ENCODE measurements around the gene SSR1.

Gene SSR1

GRCh38 chr6:7314414-7314813 is 1.4 kb upstream of the SSR1 start:
- no peak for DNase-seq (ENCODE audit: extremely low read depth, low read depth)
- TF ChIP-seq CTCF (IDR thresholded peaks at IDR 0.05; ENCODE audit: low read depth, low read length) = no peak

- no peak for DNase-seq (ENCODE audit: extremely low read depth, low read depth)
These were observed 636 bp upstream of the SSR1 start for GRCh38 chr6:7313505-7314165.

GRCh38 chr6:7311917-7312615 is 933 bp downstream of the SSR1 start:
- no peak for DNase-seq (ENCODE audit: extremely low read depth, low read depth)
- no peak for TF ChIP-seq CTCF (IDR thresholded peaks at IDR 0.05; ENCODE audit: low read depth, low read length)

More at GRCh38 chr6:7313505-7314165, 636 bp upstream of the SSR1 start:
- no peak for TF ChIP-seq CTCF (IDR thresholded peaks at IDR 0.05; ENCODE audit: low read depth, low read length)

- no peak for DNase-seq (ENCODE audit: extremely low read depth, low read depth)
- TF ChIP-seq CTCF (IDR thresholded peaks at IDR 0.05; ENCODE audit: low read depth, low read length) = no peak
These were observed 1.8 kb downstream of the SSR1 start for GRCh38 chr6:7311176-7311575.

GRCh38 chr6:7309050-7309449 is 3.9 kb downstream of the SSR1 start:
- no peak for TF ChIP-seq CTCF (IDR thresholded peaks at IDR 0.05; ENCODE audit: low read depth, low read length)
- no peak for DNase-seq (ENCODE audit: extremely low read depth, low read depth)

GRCh38 chr6:7307533-7307932 is 5.5 kb downstream of the SSR1 start:
- DNase-seq (ENCODE audit: extremely low read depth, low read depth) = no peak
- no peak for TF ChIP-seq CTCF (IDR thresholded peaks at IDR 0.05; ENCODE audit: low read depth, low read length)

- TF ChIP-seq CTCF (IDR thresholded peaks at IDR 0.05; ENCODE audit: low read depth, low read length) = no peak
- no peak for DNase-seq (ENCODE audit: extremely low read depth, low read depth)
These were observed 8.2 kb downstream of the SSR1 start for GRCh38 chr6:7304821-7305220.

Measured in AG09319 (cell line).